Upper lobe of left lung (tissue), 4 donors: ENCODE results near the gene TINCR.

Source experiments
- POLR2AphosphoS5 ChIP-seq, 2 donors: sonication (generic); formaldehyde crosslinking; IDR thresholded peaks; one replicate each; pipeline ENCODE4 v1.5.1; 2017; ENCODE audit warnings: antibody characterized with exemption in 2 of 2
- TF ChIP-seq, protein P1 (sequence below), 6 experiments: fragments of 450-650 bp in 4 of 6; fragments of 200-600 bp in 2 of 6; sonication (generic) in 2 of 6; IDR thresholded peaks; one replicate each; pipeline ENCODE4 v1.5.1; 2016 to 2019; ENCODE audit warnings: antibody characterized with exemption in 6 of 6

- TF ChIP-seq, protein P1, sequence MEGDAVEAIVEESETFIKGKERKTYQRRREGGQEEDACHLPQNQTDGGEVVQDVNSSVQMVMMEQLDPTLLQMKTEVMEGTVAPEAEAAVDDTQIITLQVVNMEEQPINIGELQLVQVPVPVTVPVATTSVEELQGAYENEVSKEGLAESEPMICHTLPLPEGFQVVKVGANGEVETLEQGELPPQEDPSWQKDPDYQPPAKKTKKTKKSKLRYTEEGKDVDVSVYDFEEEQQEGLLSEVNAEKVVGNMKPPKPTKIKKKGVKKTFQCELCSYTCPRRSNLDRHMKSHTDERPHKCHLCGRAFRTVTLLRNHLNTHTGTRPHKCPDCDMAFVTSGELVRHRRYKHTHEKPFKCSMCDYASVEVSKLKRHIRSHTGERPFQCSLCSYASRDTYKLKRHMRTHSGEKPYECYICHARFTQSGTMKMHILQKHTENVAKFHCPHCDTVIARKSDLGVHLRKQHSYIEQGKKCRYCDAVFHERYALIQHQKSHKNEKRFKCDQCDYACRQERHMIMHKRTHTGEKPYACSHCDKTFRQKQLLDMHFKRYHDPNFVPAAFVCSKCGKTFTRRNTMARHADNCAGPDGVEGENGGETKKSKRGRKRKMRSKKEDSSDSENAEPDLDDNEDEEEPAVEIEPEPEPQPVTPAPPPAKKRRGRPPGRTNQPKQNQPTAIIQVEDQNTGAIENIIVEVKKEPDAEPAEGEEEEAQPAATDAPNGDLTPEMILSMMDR (IDR thresholded peaks at IDR 0.05): no peak
- TF ChIP-seq POLR2AphosphoS5 (IDR thresholded peaks at IDR 0.05): no peak
Observed at GRCh38 chr19:5534787-5535586, 32.8 kb downstream of the TINCR start.
